ENCODE results near the gene GCK. TPM values are rescaled to one million over a fixed set of nuclear protein-coding genes. Genes with fewer than 3 reads are reported as not detected.

The GCK gene
- total RNA-seq: 0.31 to 0.44 TPM (median 0.37 TPM) in 3 replicates
- long read RNA-seq: 0 reads

DNA sequence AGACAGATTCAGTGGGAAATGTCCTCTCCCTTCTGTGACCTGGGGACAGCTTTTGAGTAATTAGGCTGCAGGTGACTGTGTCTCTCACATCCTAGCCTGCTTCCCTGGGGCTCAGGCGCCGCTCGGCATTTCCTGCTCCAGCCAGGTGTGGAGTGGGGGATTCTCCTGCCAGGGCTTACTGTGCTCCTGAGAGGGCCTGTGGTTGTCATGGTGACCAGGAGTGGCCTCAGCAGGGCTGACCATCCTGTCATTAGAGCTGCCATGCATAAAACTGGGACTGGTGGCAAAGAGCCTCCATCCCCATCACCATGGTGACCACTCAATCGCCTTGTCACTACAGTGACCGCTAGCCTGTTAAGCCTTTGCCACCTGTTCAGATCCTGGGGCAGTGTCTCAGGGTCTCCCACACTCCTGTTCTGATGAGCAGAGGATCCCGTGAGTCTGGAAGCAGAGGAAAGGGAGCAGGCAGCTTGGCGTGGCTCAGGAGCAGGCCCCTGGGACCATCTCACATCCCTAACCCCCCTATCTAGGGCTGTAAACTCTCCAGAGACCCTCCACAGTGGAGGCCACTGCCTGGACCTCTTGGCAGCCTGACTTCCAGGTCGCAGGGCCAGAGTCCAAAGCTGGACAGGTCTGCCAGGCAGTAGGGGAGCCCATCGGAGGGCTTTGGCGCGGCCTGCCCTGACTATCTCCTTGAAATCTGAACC, at the start of gene GCK:
GCK (minus strand) TSS at position 154 of the 707 bp plus-strand sequence. CDS start 486 bp downstream, outside the sequence.
- H3K36me3 Mint-ChIP-seq (ENCODE audit: low read depth): no peaks in the 10 kb centered on the region
- no peaks in the 10 kb centered on the region for H3K9me3 Mint-ChIP-seq (ENCODE audit: low read depth)
- H3K27me3 Mint-ChIP-seq (ENCODE audit: low read depth): peaks cover 2% of the 10 kb centered on the region
- no peak within 1 kb of the TSS for H3K4me3 Mint-ChIP-seq (ENCODE audit: unreplicated experiment)
- TF ChIP-seq, protein P1, sequence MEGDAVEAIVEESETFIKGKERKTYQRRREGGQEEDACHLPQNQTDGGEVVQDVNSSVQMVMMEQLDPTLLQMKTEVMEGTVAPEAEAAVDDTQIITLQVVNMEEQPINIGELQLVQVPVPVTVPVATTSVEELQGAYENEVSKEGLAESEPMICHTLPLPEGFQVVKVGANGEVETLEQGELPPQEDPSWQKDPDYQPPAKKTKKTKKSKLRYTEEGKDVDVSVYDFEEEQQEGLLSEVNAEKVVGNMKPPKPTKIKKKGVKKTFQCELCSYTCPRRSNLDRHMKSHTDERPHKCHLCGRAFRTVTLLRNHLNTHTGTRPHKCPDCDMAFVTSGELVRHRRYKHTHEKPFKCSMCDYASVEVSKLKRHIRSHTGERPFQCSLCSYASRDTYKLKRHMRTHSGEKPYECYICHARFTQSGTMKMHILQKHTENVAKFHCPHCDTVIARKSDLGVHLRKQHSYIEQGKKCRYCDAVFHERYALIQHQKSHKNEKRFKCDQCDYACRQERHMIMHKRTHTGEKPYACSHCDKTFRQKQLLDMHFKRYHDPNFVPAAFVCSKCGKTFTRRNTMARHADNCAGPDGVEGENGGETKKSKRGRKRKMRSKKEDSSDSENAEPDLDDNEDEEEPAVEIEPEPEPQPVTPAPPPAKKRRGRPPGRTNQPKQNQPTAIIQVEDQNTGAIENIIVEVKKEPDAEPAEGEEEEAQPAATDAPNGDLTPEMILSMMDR (IDR thresholded peaks at IDR 0.05): no peak
- no peak within 1 kb of the TSS for H3K27ac Mint-ChIP-seq (ENCODE audit: unreplicated experiment)
- DNase-seq (ENCODE audit: low spot score): no peak
- peaks cover 7% of the 10 kb centered on the region for H3K4me1 Mint-ChIP-seq (ENCODE audit: low read depth)

DNA sequence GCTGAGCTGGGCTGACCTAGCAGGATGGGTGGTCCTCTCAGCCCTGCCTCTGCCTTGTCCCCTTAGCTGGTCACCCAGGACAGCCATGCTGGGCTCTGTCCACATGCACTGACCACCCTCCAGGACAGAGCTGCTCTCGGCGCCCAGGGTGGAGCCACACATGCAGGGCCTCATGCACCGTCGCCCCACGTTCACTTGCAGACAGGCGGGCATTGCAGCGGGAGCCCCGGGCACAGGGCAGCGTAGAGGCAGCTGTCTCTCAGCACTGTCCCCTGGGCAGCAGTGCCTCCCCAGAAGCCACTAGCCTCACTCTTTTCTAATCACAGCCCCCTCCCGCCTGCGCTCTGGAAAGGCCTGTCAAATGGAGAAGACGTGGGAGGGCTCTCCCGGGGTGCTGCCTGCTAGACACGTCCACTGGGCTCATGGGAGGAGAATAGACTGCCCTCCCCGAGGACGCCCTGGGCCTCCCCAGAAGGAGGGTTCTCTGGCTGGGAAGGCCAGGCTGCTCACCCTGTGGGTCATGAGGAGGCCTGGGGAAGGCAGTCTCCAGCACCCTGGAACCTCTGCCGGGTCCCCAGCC, 49.0 kb upstream of the GCK start:
- no peak overlapping the region for H3K4me3 Mint-ChIP-seq (ENCODE audit: unreplicated experiment)
- H3K27me3 Mint-ChIP-seq (ENCODE audit: low read depth): no peaks in the 10 kb centered on the region
- TF ChIP-seq, protein P1 (IDR thresholded peaks at IDR 0.05): no peak
- no peaks in the 10 kb centered on the region for H3K9me3 Mint-ChIP-seq (ENCODE audit: low read depth)
- no peaks in the 10 kb centered on the region for H3K36me3 Mint-ChIP-seq (ENCODE audit: low read depth)
- DNase-seq (ENCODE audit: low spot score): no peak
- no peaks in the 10 kb centered on the region for H3K4me1 Mint-ChIP-seq (ENCODE audit: low read depth)
- H3K27ac Mint-ChIP-seq (ENCODE audit: unreplicated experiment): no peak overlapping the region

DNA sequence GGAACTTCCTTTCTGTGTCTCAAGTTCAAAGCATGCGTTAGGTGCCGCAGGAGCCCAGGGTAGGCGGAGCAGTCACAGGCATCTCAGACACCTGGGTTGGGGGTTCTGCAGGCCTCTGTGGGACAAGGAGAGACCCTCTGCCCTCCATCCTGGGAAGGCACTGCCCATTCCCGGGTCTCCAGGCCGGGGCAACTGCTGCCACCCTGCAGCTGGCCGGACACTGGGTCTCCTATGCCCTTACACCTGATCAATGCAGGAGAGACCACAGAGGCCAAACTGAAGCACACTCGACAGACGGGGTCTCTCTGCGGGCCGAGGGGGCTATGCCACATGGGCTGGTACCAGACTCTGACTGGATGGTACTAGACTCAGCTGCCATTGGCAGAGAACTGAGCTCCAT, 48.5 kb upstream of the GCK start:
- TF ChIP-seq, protein P1 (IDR thresholded peaks at IDR 0.05): no peak
- Mint-ChIP-seq H3K36me3 (ENCODE audit: low read depth) (no peaks in the 10 kb centered on the region), H3K27me3 (ENCODE audit: low read depth) (no peaks in the 10 kb centered on the region), H3K27ac (ENCODE audit: unreplicated experiment) (no peak overlapping the region), H3K4me1 (ENCODE audit: low read depth) (no peaks in the 10 kb centered on the region), H3K9me3 (ENCODE audit: low read depth) (no peaks in the 10 kb centered on the region), H3K4me3 (ENCODE audit: unreplicated experiment) (no peak overlapping the region)
- no peak for DNase-seq (ENCODE audit: low spot score)

DNA sequence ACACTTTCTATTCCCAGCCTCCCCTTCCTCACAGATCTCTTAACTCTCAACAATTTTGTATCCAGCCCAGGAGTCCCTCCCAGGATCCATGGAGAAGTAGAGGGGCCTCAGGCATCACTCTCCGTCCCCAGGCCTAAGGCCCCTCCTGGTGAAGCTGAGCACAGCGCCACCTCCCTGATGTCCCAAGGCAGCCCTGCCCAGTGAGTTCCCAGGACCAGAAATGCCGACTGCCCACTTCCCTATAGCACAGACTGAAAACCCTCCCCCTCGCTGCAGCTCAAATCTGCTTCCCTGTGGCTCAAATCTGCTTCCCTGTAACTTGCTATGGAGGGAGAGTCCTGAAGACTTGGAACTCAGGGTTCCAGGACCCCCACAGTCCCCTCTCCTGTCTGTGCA, 47.1 kb upstream of the GCK start:
- no peaks in the 10 kb centered on the region for H3K36me3 Mint-ChIP-seq (ENCODE audit: low read depth)
- no peak overlapping the region for H3K4me3 Mint-ChIP-seq (ENCODE audit: unreplicated experiment)

DNA sequence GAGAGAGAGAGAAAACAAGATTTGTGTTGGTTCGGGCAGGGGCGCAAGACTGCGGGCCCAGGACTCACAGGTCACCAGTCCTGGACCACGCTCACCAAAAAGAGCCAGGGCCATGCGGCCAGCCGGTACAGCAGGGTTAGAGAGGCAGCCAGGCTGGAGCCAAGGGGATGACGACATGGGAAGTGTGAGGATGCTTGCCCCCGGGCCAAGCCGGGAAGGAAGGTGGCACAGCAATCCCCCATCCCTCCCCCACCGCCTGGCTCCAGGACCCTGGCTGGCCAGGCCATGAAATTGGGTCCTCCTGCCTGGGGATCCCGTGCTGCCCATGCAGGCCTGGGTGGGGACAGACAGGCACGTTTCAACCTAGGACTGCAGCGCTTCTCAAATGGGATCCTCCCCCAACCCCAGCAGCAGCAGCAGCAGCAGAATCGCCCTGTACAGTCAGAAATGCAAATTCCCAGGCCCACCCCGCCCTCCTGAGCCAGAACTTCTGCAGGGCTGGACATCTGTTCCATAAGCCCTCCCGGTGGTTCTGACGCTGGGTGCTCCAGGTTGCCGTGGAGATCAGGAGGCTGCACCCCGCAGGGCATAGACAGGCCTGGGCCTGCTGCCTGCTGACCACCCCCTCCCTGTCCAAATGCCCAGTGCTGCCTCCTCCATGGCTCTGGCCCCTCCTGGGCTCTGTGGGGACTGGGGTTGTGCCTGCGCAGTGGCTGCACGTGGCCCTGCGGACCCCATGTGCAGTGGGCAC, 46.5 kb upstream of the GCK start:
- Mint-ChIP-seq H3K4me3 (ENCODE audit: unreplicated experiment) (no peak overlapping the region), H3K27ac (ENCODE audit: unreplicated experiment) (no peak overlapping the region), H3K4me1 (ENCODE audit: low read depth) (no peaks in the 10 kb centered on the region), H3K36me3 (ENCODE audit: low read depth) (no peaks in the 10 kb centered on the region), H3K9me3 (ENCODE audit: low read depth) (no peaks in the 10 kb centered on the region), H3K27me3 (ENCODE audit: low read depth) (no peaks in the 10 kb centered on the region)
- DNase-seq (ENCODE audit: low spot score): no peak
- TF ChIP-seq, protein P1 (IDR thresholded peaks at IDR 0.05): no peak

More for the DNA sequence above, 47.1 kb upstream of the GCK start:
- TF ChIP-seq, protein P1 (IDR thresholded peaks at IDR 0.05): no peak
- DNase-seq (ENCODE audit: low spot score): no peak
- Mint-ChIP-seq H3K9me3 (ENCODE audit: low read depth) (no peaks in the 10 kb centered on the region), H3K4me1 (ENCODE audit: low read depth) (no peaks in the 10 kb centered on the region), H3K27me3 (ENCODE audit: low read depth) (no peaks in the 10 kb centered on the region), H3K27ac (ENCODE audit: unreplicated experiment) (no peak overlapping the region)
